HG03280 (cell line): Measurements from ENCODE around the gene ELOVL6.
"Not testable (repeated sequence)": the region's sequence is repeated elsewhere in the genome, so short reads cannot be mapped to it uniquely, and the experiment has no call there.

Experiments used
- ATAC-seq: cut with Tn5 transposase; IDR thresholded peaks from one replicate; pipeline ENCODE4 v1.9.1; 2021; ENCODE audit warnings: mild to moderate bottlenecking, moderate library complexity; ENCODE audit not compliant: unreplicated experiment

ELOVL6 gene

GRCh38 chr4:110197529-110198042 lies 829 bp downstream of the ELOVL6 start:
- peak; percentile 4 for ATAC-seq

GRCh38 chr4:110196871-110197528 lies 1.4 kb downstream of the ELOVL6 start:
- peak; percentile 41 for ATAC-seq

GRCh38 chr4:110196206-110196870 lies 2.1 kb downstream of the ELOVL6 start:
- peak; percentile 28 for ATAC-seq

GRCh38 chr4:110195561-110196205 lies 2.7 kb downstream of the ELOVL6 start:
- peak; percentile 3 for ATAC-seq

- peak; percentile 76 for ATAC-seq
Observed at GRCh38 chr4:110193822-110194761, 4.3 kb downstream of the ELOVL6 start.

GRCh38 chr4:110193287-110193686 lies 5.1 kb downstream of the ELOVL6 start:
- not testable (repeated sequence) for ATAC-seq

GRCh38 chr4:110190249-110190648 lies 8.2 kb downstream of the ELOVL6 start:
- no peak for ATAC-seq

- ATAC-seq, result no peak
Observed at GRCh38 chr4:110188113-110188512, 10.3 kb downstream of the ELOVL6 start.

- ATAC-seq, result no peak
Observed at GRCh38 chr4:110184791-110185155, 13.6 kb downstream of the ELOVL6 start.

- ATAC-seq, result no peak
Observed at GRCh38 chr4:110184140-110184790, 14.2 kb downstream of the ELOVL6 start.

- no peak for ATAC-seq
Observed at GRCh38 chr4:110183643-110184042, 14.8 kb downstream of the ELOVL6 start.

GRCh38 chr4:110183058-110183457 lies 15.4 kb downstream of the ELOVL6 start:
- ATAC-seq, result no peak

GRCh38 chr4:110181890-110182289 lies 16.5 kb downstream of the ELOVL6 start:
- ATAC-seq, result no peak

- ATAC-seq, result no peak
Observed at GRCh38 chr4:110175634-110176033, 22.8 kb downstream of the ELOVL6 start.

- ATAC-seq, result no peak
Observed at GRCh38 chr4:110172972-110173371, 25.4 kb downstream of the ELOVL6 start.

- ATAC-seq, result no peak
Observed at GRCh38 chr4:110171971-110172370, 26.4 kb downstream of the ELOVL6 start.

- ATAC-seq, result no peak
Observed at GRCh38 chr4:110170861-110171260, 27.6 kb downstream of the ELOVL6 start.

- peak; percentile 77 for ATAC-seq
Observed at GRCh38 chr4:110165382-110166286, 32.8 kb downstream of the ELOVL6 start.

- ATAC-seq, result no peak
Observed at GRCh38 chr4:110164856-110165255, 33.6 kb downstream of the ELOVL6 start.
